Measurements from ENCODE around the gene VPS4B.

DNA sequence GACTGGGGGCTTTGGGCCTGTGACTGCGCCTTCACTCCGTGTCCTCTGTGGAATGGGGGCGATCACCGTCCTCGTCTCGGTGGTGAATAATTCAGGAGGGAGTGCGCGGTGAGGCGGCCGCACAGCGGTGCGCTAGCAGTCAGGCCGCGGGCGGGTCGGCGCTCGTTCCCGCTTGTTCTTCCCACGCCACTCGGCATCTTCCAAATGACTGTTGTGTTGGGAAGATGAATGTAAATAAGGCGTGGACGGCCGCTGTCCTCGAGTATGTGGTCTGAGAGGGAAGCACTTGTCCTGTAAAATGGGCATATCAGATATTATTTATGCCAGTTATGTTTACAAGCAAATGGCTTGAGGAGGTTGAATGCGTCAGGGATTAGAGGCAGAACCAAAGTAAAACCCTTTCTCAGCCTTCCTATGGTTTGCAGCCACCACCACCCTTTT is 608 bp upstream of the VPS4B start:
- no peak for TF ChIP-seq EZH2 (optimal IDR thresholded peaks at IDR 0.05; ENCODE audit: low read depth, low read length)
- no peak; the same call in 1 of the 2 replicates for TF ChIP-seq CTCF (IDR thresholded peaks at IDR 0.05; ENCODE audit: low read length)
- TF ChIP-seq EZH2phosphoT487 (IDR thresholded peaks at IDR 0.05; ENCODE audit: low read length), result no peak

Data from MM.1S (cell line).